Jurkat, Clone E6-1 (cell line): ENCODE results near the gene IL17RA. TPM values are rescaled to one million over a fixed set of nuclear protein-coding genes. Genes with fewer than 3 reads are reported as not detected.
"Not testable (repeated sequence)": the region's sequence is repeated elsewhere in the genome, so short reads cannot be mapped to it uniquely, and the experiment has no call there.

Experiments
- DNase-seq: peaks from one replicate; pipeline ENCODE4 v3.0.0-alpha.2; 2011; ENCODE audit warnings: low read depth, low spot score
- H3K4me3 ChIP-seq: 2 replicates; pipeline ENCODE4 v1.5.1; 2011; ENCODE audit warnings: mild to moderate bottlenecking, low read length, control low read depth, moderate library complexity
- polyA plus RNA-seq: library from polyadenylated mRNA; unstranded; fragments of >200 nt; gene quantifications from one replicate; pipeline ENCODE4 v1.2.1, GENCODE V29; 2012; ENCODE audit warnings: missing spikeins; ENCODE audit not compliant: insufficient read length, insufficient read depth

The IL17RA gene, protein sequence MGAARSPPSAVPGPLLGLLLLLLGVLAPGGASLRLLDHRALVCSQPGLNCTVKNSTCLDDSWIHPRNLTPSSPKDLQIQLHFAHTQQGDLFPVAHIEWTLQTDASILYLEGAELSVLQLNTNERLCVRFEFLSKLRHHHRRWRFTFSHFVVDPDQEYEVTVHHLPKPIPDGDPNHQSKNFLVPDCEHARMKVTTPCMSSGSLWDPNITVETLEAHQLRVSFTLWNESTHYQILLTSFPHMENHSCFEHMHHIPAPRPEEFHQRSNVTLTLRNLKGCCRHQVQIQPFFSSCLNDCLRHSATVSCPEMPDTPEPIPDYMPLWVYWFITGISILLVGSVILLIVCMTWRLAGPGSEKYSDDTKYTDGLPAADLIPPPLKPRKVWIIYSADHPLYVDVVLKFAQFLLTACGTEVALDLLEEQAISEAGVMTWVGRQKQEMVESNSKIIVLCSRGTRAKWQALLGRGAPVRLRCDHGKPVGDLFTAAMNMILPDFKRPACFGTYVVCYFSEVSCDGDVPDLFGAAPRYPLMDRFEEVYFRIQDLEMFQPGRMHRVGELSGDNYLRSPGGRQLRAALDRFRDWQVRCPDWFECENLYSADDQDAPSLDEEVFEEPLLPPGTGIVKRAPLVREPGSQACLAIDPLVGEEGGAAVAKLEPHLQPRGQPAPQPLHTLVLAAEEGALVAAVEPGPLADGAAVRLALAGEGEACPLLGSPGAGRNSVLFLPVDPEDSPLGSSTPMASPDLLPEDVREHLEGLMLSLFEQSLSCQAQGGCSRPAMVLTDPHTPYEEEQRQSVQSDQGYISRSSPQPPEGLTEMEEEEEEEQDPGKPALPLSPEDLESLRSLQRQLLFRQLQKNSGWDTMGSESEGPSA
- polyA plus RNA-seq, result 8.4 TPM

DNA sequence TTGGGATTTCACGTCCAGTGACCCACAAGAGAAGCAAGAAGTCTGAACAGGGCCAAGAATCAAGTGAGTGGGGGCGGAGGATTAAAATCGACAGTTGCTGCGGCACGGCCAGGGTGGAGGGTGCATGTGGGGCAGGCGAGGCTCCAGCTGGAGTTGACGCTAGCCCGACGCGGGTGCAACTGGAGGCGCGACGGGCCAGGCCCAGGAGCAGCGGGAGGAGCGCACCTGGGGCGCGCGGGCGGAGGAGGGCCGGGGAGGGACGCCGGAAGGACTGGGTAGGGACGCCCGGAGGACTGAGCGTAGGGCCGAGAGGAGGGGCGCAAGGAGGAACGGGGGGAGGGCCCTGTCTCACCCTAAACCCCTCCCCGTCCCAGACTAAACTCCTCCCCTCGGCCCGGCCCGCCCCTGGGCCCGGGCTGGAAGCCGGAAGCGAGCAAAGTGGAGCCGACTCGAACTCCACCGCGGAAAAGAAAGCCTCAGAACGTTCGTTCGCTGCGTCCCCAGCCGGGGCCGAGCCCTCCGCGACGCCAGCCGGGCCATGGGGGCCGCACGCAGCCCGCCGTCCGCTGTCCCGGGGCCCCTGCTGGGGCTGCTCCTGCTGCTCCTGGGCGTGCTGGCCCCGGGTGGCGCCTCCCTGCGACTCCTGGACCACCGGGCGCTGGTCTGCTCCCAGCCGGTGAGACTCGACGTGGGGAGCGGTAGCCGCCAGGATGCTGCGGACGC is at the start of gene IL17RA:
Gene IL17RA, plus strand, starts transcription at position 447 of the 723 bp plus-strand sequence. Its CDS starts 92 bp downstream, at position 539.
- peak within 1 kb of the TSS; percentile 73 for H3K4me3 ChIP-seq
- peak; percentile 91 for DNase-seq

DNA sequence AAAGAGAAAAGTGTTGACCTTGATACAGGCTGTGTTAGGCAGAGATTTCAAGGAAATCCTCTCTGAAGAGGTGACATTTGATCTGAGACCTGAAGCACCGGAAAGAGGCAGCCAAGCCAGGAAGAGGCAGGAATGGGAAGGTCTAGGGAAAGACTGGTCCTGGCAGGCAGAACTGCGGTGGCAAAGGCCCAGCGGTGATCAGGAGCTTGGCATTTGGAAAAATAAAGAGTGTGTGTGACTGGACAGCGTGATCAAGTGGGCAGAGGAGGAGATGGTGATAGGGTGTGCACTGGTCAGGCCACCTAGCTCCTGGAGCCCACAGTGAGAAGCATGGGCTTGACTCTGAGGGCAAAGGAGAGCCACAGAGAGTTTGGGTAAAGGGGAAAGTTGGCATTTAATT is 49.6 kb upstream of the IL17RA start:
- DNase-seq, result no peak
- H3K4me3 ChIP-seq, result no peak overlapping the region

DNA sequence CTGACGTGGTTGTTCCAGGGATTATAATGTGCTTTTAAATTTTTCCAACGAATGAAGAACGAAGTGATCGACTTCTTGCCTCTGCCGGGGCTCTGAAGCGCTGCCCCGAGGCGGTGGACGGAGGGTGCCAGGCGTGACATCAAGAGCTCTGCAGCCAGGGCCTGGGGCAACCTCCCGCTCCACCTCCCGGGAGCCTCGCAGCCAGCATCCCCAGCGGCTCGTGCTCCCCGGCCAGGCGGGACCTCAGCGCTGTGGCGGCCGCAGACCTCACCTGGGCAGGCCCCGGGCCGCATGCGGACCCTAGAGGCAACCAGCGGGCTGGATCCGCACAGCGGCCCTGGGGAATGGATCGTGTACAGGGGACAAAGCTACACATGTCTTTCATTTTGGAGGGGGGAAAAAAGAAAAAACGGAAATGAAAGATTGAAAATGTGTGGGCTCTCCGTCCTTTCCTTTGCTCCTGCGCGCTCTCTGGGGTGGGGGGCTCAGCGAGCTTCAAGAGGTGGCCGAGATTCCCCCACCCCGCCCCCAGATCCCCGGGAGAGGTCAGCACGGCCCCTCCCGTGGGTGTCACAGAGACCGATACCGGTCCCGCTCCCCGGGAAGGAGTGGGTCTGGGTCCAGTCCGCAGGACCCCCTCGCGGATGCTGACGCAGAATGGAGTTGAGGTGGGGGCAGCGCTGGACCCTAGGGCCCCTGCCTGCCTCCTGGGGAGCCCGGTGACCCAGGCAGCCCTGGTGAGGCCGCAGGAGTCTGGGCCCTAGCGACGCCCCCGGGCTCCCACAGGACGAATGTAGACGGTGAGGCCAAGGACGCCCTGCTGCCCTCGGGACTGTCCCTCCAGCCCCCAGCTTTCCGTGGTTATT is 48.6 kb upstream of the IL17RA start:
- not testable (repeated sequence) for DNase-seq
- peak overlapping the region; percentile 39 for H3K4me3 ChIP-seq

DNA sequence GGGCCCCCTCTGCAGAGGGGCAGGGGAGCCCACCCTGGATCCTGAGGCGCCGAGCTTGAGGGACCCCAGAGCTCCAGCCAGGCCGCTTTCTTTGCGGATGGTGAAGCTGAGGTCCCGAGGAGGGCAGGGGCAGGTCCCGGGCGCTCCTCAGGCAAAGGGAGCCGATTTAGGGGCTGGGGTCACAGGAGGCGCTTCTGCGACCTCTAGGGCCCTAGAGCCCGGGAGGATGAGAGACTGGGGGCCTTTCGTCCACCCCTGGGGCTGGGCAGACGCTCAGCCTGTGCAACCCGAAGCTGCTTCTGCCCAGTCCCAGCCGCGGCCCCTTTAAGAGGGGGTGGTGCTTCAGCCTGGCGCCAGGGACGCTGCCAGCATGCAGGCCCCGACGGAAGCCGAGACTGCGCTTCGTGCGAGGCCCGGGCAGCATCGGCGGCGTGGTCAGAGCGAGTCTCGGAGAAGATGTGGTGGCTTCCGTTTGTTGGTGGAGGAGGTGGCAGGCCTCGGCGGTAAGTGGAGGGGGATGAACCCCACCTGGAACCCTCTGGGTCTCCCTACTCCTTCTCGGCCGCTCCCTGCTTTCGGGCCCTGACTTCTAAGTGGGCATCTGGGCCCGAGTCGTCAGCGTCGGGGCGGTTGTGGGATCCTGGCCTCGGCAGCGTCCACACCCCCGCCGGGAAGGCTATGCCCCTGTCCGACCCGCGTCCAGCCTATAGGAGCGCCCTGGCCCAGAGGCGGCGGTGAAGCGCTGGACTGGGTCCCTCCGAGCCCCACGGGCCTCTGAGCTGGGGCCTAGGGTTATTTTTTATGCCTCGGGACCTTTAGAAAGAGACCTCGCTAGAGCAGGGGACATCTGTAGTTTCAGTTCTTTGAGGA is 47.7 kb upstream of the IL17RA start:
- DNase-seq, result not testable (repeated sequence)
- peak overlapping the region; percentile 57 for H3K4me3 ChIP-seq

DNA sequence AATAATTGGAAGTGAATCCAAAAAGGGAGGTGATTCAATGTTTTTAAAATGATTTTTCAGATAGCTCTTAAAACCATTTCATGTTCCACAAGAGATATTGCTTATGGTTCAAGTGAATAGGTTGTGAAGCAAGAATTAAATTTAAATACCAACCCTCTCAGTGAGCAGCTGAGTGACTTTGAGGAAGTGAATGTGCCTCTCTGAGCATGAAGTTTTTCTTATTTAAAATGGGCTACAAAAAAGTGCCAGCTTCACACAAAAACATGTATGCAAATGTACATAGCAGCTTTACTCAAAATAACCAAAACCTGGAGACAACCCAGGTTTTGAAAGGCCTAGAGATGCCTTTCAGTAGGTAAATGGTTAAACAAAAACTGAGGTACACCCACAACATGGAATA is 41.3 kb upstream of the IL17RA start:
- no peak for DNase-seq
- H3K4me3 ChIP-seq, result no peak overlapping the region

DNA sequence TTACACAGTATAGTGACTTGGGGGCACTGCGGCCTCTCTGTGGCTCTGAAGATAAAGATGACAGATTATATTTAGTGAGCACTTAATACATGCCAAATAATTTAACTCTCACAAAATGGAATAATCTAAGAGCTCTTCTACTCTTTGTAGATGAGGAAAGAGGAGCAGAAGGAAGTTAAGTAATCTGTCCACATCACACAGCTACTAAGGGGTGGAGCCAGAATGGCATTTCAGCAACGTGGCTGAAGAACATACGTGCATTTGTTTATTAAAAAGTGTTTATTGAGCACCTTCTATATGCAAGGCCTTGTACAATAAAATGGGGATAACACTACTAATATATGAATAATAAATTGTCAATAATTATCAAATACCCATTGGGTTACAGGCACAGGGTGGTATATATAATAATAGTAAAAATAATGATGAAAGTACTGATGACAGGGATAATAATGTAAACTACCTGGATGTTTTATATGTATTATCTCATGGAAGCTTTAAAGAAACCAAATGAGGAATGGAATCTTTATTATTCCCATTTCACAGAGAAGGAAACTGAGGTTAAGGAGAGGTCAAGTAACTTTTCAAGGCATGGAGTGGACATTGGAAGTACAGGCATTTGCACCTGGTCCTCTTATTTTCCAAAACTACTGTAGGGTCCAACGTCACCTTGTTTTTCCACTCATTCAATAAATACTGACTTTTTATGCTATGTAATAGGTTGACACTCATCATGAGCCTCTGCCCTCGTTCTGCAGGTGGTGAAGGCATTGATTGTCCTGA is 38.0 kb upstream of the IL17RA start:
- DNase-seq, result no peak
- H3K4me3 ChIP-seq, result no peak overlapping the region

DNA sequence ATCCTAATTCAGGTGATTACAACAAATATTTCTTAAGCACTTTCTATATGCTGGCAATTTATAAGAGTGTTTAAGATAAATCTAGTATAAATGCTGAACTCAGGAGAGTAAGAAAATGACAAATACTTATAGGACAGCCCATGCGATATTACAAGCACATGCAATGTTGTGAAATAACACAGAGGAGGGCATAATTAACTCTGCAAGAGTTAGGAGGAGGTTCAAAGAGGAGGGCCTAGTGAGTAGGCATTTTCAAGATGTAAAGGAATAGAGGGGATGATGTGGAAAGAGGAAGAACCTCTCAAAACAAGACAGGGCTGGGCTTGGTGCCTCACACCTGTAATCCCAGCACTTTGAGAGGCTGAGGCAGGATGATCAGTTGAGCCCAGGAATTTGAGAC is 37.1 kb upstream of the IL17RA start:
- DNase-seq, result no peak
- H3K4me3 ChIP-seq, result no peak overlapping the region

DNA sequence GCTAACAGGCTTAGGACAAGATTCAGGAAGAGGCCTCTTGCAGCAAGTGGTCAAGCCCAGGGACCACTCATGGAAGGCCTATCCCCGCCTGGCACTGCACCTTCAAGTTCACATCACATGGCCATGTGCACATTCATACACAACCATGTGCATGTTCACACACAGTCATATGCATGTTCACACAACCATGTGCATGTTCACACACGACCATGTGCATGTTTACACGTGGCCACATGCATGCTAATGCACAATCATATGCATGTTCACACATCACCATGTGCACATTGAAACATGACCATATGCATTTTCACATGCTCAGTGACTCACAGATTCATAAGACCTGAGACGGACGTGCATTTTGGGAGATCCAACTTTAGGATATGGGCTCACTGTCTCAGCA is 28.7 kb upstream of the IL17RA start:
- H3K4me3 ChIP-seq, result no peak overlapping the region
- DNase-seq, result no peak

DNA sequence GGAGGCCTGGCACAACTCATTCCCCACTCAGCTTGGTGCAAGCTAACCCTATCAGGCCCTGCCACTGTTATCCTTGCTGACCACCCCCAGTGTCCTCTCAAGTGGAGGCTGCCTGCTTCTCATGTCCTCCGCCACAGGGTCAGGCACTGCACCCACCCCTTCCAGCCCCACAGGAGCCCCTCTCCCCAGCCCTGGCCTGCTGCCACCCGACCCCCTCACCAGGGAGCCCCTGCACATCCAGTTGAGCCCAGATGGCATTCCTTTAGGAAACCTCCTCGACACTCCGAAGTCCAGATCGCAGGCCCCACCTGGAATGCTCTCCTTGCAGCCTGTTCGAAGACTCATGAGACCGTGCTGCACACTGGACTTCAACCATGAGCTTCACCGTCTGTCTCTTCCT is 28.0 kb upstream of the IL17RA start:
- H3K4me3 ChIP-seq, result no peak overlapping the region
- DNase-seq, result no peak

DNA sequence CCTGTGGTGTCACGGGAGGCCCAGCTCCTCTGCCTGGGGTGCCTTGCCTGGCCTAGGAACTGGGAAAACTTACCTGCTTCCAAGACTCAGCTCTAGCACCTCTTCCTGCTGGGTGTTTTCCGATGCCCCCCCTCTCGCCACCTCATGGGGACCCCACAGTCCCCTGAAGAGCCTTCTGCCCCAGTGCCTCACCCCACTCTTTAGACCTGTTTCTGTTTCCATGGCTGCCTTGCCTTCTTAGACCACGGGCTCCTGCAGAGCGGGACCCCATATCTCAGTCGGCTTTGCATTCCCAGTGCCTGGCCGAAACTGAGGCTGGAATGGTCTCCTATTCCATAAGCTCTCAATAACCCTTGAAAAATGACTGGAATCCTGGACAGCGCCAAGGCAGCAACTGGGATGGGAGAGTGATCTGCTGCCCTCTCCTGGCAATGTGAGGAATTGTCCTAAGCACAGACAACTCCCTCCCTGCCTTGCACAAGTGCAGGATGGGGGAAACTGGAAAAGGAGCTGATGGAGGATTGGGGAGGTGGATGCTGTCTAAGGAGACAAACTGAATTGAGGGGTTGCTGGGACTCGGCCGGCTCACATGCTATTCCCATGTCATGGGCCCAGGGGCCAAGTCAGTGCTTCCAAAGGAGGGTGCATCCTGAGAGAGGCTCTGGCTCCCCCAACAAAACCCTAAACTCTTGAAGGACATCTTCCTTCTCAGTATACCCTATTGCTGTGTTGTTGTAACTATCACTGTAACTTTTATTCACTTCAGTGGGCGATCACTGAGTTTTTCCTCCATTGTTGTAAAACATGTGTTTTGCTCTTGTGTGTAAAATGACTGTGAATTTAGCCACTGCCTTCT is 26.6 kb upstream of the IL17RA start:
- H3K4me3 ChIP-seq, result no peak overlapping the region
- DNase-seq, result peak; percentile 38

DNA sequence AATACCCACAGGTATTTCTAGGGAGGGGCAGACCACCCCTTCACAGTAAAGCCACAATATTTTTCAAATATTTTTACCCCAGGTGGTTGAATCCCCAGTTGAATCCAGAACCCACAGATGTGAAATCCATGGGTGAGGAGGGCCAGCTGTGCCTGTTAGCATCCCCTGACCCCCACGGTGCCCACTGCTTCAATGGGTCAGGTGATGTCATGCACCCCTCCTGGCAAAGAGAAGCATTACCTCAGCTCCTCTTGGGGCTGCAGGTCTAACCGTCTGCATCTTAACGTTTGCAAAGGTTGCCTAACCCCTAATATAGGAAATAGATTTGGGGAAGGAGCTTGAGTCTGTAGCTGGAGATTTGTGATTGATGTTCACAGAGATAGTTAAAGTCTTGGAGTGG is 24.7 kb upstream of the IL17RA start:
- H3K4me3 ChIP-seq, result no peak overlapping the region
- DNase-seq, result no peak

DNA sequence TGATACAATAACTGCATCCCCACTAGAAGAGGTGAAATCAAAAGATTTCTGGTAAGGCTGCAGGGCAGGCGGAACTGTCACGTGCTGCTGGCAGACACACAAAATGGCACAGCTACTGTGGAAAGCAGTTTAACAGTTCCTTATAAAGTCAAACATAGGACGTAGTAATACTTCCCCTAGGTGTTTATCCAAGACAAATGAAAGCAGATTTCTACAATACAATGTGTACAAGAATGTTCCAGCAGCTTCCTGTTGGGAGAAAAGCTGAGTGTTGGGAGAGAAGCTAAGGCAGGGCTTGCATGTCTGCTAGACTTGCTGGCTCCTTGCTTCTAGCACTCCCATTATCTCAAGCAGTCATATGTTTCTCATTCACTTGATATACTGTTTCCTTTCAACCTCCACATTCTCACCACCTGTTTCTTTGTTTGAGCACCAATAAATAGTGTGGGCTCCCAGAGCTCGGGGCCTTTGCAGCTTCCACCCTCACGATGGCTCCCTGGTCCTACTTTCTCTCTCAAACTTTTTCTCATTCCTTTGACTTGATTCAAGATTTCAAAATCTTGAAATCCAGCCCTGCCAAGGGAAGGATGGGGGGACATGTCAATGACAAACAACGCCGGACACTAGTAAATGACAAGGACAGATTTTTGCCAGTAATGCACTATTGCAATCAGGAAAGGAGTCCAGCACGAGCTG is 21.2 kb upstream of the IL17RA start:
- DNase-seq, result peak; percentile 32
- no peak overlapping the region for H3K4me3 ChIP-seq

DNA sequence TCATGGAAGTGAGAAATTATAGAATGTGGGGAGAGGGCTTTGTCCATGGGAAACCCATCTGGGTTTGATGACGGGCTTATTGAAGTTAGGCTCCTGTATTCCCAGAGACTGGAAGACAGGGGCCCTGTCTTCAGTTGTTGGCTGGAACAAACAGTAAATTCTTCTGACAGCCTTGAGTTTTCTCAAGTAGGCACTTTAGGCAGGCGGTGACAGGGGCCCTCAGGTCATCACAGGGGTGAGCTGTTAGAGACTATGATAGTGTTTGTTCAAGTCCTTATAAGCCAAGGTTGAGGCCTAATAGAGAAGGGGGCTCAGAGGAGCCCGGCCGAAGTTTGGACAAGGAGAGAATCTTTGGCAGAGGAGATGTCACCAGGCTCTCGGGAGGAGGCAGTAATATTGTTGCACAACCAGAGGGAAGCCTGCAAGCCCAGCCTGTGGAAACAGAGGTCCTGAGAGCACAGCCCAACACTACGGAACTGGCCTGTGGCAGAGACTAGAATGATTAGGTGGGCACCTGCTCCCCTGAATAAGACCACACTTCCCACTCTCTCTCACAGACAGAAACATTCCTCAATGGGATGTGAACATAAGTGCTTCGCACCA is 20.2 kb upstream of the IL17RA start:
- H3K4me3 ChIP-seq, result no peak overlapping the region
- no peak for DNase-seq

DNA sequence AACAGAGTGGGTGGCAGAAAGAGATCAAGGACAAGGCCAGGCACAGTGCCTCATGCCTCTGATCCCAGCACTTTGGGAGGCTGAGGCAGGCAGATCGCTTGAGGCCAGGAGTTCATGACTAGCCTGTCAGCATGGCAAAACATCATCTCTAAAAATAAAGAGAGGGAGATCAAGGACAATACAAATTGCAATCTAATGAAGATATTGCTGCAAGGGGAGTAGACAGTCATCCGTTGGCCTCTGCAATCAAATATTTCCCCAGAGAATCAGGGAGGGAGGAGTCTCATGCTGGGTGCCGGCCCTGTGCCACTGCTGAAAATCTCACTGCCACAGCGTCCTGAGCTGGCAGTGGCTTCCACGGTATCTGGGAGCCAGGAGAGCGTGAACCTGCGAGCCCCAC is 19.4 kb upstream of the IL17RA start:
- H3K4me3 ChIP-seq, result no peak overlapping the region
- no peak for DNase-seq

DNA sequence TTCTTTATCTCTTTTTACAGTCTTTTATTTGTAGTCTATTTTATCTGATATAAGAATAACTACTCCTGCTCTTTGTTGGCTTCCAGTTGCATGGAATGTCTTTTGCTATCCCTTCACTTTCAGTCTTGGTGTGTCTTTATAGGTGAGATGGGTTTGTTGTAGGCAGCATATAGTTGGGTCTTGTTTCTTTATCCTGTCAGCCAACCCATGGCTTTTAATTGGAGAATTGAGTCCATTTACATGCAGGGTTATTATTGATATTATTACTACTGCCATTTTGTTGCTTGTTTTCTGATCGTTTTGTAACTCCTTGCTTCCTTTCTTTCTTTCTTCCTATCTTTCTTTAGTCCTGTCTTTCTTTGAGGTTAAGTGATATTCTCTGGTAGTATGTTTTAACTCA is 11.9 kb upstream of the IL17RA start:
- no peak for DNase-seq
- no peak overlapping the region for H3K4me3 ChIP-seq
